ENCODE data around the gene MUC5B. TPM values are rescaled to one million over a fixed set of nuclear protein-coding genes. Genes with fewer than 3 reads are reported as not detected.
A peak's percentile ranks its signal among the peaks of the same experiment; 100 is the strongest.
"Not testable (repeated sequence)": the region's sequence is repeated elsewhere in the genome, so short reads cannot be mapped to it uniquely, and the experiment has no call there.

MUC5B gene, protein sequence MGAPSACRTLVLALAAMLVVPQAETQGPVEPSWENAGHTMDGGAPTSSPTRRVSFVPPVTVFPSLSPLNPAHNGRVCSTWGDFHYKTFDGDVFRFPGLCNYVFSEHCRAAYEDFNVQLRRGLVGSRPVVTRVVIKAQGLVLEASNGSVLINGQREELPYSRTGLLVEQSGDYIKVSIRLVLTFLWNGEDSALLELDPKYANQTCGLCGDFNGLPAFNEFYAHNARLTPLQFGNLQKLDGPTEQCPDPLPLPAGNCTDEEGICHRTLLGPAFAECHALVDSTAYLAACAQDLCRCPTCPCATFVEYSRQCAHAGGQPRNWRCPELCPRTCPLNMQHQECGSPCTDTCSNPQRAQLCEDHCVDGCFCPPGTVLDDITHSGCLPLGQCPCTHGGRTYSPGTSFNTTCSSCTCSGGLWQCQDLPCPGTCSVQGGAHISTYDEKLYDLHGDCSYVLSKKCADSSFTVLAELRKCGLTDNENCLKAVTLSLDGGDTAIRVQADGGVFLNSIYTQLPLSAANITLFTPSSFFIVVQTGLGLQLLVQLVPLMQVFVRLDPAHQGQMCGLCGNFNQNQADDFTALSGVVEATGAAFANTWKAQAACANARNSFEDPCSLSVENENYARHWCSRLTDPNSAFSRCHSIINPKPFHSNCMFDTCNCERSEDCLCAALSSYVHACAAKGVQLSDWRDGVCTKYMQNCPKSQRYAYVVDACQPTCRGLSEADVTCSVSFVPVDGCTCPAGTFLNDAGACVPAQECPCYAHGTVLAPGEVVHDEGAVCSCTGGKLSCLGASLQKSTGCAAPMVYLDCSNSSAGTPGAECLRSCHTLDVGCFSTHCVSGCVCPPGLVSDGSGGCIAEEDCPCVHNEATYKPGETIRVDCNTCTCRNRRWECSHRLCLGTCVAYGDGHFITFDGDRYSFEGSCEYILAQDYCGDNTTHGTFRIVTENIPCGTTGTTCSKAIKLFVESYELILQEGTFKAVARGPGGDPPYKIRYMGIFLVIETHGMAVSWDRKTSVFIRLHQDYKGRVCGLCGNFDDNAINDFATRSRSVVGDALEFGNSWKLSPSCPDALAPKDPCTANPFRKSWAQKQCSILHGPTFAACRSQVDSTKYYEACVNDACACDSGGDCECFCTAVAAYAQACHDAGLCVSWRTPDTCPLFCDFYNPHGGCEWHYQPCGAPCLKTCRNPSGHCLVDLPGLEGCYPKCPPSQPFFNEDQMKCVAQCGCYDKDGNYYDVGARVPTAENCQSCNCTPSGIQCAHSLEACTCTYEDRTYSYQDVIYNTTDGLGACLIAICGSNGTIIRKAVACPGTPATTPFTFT (N-terminal part only)
- 24.3 and 33.0 TPM in 2 replicates for total RNA-seq (2014; rRNA removed)
- Bru-seq, nascent RNA = percentile 93 among the genes with signal in this experiment
- percentile 97 among the genes with signal in this experiment for BruChase-seq, experiment 1, labeled RNA remaining after a 6-hour chase
- percentile 95 among the genes with signal in this experiment for BruChase-seq, experiment 2, labeled RNA remaining after a 2-hour chase
- long read RNA-seq, partial matches to known transcripts = 219 of 280 reads
- long read RNA-seq, other reads (novel, unspliced or antisense) = 61 of 280 reads

DNA sequence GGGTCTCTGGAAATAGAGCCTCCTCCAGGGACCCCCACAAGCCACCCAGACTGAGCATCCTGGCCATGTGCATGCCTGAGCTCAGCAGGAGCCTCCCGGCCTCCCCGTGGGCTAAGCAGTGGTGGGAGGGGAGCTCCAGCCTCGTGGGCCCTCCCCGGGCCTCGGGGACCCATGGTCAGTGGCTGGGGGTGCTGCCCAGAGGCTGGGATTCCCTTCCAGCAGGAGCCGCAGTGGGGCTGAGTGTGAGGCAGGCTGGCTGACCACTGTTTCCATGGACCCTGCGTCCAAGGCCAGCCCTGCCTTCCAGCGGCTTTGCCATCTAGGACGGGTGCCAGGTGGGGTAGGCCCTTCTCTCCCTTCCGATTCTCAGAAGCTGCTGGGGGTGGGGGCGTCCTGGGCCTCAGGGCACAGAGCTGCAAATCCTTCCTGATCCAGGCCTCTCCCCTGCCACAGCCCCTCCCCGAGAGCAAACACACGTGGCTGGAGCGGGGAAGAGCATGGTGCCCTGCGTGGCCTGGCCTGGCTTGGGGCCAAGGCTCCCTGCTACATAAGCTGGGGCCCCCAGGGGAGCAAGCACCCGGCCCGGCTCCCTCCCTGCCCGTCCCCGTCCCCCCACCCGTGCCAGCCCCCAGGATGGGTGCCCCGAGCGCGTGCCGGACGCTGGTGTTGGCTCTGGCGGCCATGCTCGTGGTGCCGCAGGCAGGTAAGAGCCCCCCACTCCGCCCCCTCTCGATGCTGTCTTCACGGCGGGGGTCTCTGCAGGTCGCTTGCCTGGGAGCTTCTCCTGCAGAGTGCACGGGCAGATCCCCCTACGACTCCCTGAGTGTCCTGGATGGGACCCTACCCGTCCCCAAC, at the start of gene MUC5B:
Gene MUC5B (plus strand): TSS at position 576 of the 855 bp plus-strand sequence. CDS start 58 bp downstream, at position 634.
- TF ChIP-seq EZH2phosphoT487 (IDR thresholded peaks at IDR 0.05; ENCODE audit: borderline replicate concordance, low read length) (no peak), EZH2 (IDR thresholded peaks at IDR 0.05; ENCODE audit: low read length, unreplicated experiment) (no peak)
- TF ChIP-seq, protein P1, sequence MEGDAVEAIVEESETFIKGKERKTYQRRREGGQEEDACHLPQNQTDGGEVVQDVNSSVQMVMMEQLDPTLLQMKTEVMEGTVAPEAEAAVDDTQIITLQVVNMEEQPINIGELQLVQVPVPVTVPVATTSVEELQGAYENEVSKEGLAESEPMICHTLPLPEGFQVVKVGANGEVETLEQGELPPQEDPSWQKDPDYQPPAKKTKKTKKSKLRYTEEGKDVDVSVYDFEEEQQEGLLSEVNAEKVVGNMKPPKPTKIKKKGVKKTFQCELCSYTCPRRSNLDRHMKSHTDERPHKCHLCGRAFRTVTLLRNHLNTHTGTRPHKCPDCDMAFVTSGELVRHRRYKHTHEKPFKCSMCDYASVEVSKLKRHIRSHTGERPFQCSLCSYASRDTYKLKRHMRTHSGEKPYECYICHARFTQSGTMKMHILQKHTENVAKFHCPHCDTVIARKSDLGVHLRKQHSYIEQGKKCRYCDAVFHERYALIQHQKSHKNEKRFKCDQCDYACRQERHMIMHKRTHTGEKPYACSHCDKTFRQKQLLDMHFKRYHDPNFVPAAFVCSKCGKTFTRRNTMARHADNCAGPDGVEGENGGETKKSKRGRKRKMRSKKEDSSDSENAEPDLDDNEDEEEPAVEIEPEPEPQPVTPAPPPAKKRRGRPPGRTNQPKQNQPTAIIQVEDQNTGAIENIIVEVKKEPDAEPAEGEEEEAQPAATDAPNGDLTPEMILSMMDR (conservative IDR thresholded peaks at IDR 0.05; ENCODE audit: low read depth, low read length) = no peak
- peak within 1 kb of the TSS; percentile 29 for H3K9ac ChIP-seq (ENCODE audit: low read length)
- no peak within 1 kb of the TSS for H2AFZ ChIP-seq (ENCODE audit: low read length)
- ChIA-PET POLR2A (ENCODE audit: unreplicated experiment) (interaction anchor here (0.6 kb wide), 1 partner anchor 70 kb away, joined by 4 read pairs; no protein-coding TSS in a partner anchor), CTCF (no interaction called here)
- H3K27ac ChIP-seq (ENCODE audit: low read length) = peak within 1 kb of the TSS; percentile 62
- H3K9me3 ChIP-seq (ENCODE audit: low read length) = no peaks in the 10 kb centered on the region
- H3K79me2 ChIP-seq (ENCODE audit: low read length) = no peaks in the 10 kb centered on the region
- intact Hi-C loops (cut with micrococcal nuclease) = loop anchor here (5.0 kb wide), 2 partner anchors 70 to 110 kb away; no protein-coding TSS in a partner anchor
- H3K4me2 ChIP-seq (ENCODE audit: low read length) = peak within 1 kb of the TSS; percentile 51
- H3K9me2 ChIP-seq (replicated peaks; ENCODE audit: low read length) = no peaks in the 10 kb centered on the region
- ATAC-seq (peak; percentile 25), DNase-seq (peak; percentile 62)
- H3F3A ChIP-seq (ENCODE audit: low read length, unreplicated experiment) = no peaks in the 10 kb centered on the region
- no peaks in the 10 kb centered on the region for H3K36me3 ChIP-seq (ENCODE audit: low read depth, low read length)
- H3K27me3 ChIP-seq (ENCODE audit: low read length) = no peaks in the 10 kb centered on the region
- H3K4me3 ChIP-seq (ENCODE audit: low read length) = peak within 1 kb of the TSS; percentile 17; the same call in 1 of the 2 replicates
- H3K4me1 ChIP-seq (ENCODE audit: insufficient read depth, low read length) = peaks cover 28% of the 10 kb centered on the region
- BruUV-seq (replicated peaks) = no TSS peak
- no peaks in the 10 kb centered on the region for H4K20me1 ChIP-seq (ENCODE audit: low read length)

DNA sequence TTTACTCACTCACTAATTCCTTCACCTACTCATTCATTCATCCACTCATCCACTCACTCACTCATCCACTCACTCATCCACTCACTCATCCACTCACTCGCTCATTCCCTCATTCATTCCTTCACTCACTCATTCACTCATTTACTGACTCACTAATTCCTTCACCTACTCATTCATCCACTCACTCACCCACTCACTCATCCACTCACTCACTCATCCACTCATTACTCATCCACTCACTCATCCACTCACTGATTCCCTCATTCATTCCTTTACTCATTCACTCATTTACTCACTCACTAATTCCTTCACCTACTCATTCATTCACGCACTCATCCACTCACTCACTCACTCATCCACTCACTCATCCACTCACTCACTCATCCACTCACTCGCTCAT, 49.5 kb upstream of the MUC5B start:
- H3K27ac ChIP-seq (ENCODE audit: low read length); H3K36me3 ChIP-seq (ENCODE audit: low read depth, low read length); H2AFZ ChIP-seq (ENCODE audit: low read length); H3K4me2 ChIP-seq (ENCODE audit: low read length); DNase-seq; H3F3A ChIP-seq (ENCODE audit: low read length, unreplicated experiment); H3K9ac ChIP-seq (ENCODE audit: low read length); POLR2A ChIA-PET (ENCODE audit: unreplicated experiment); H3K27me3 ChIP-seq (ENCODE audit: low read length); H3K9me3 ChIP-seq (ENCODE audit: low read length); ATAC-seq; BruUV-seq (replicated peaks); CTCF ChIA-PET; H4K20me1 ChIP-seq (ENCODE audit: low read length); H3K4me1 ChIP-seq (ENCODE audit: insufficient read depth, low read length); H3K4me3 ChIP-seq (ENCODE audit: low read length); intact Hi-C loops (cut with micrococcal nuclease); H3K9me2 ChIP-seq (replicated peaks; ENCODE audit: low read length); H3K79me2 ChIP-seq (ENCODE audit: low read length): not testable (repeated sequence)

Data from PC-3 (cell line).